ENCODE results near the gene SH3BP2. TPM values are rescaled to one million over a fixed set of nuclear protein-coding genes. Genes with fewer than 3 reads are reported as not detected.
A peak's percentile ranks its signal among the peaks of the same experiment; 100 is the strongest.

SH3BP2 gene
- total and polyA plus RNA-seq, 10 of the 15 experiments (the other 5 are each of a cell fraction or from before 2014, with no cell fraction given) = 1.1 to 61.8 (median 23.9) TPM

DNA sequence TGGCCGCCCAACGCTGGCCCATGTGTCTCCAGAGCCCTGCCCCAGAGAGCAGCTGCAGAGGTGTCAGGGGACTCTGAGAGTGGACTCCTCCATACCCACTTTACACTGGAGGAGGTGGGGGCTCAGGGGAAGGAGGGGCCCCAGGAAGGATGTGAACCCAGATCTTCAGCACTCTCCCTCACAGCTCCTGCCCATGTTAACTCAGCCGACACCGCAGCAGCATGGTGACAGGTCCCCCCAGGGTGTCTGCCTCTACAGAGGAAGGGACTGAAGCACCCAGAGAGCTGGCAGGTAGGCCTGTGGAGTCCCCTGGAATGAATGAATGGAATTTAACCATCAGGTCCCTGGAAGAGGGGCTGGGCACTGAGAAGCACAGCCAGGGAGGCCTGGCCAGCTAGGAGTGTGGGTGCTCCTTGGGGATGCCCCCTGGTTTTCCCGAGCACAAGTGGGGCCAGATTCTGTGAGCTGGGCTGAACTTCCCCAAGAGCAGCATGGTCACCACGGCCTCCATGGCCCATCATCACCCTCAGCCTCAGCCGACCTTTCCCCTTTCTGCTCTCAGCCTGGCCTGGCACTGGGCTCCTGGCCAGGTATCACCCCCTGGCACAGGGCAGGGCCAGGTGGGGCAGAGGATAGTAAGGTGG, 21.9 kb downstream of the SH3BP2 start:
- 77% methylated on average over 7 of the region's 7 CpGs for WGBS (ENCODE audit: insufficient coverage, insufficient replicate concordance, low lambda C conversion rate, missing lambda C conversion rate)
- Histone ChIP-seq H3K36me3 (ENCODE audit: control insufficient read depth in 2 of 2, insufficient read depth in 2 of 2, low read length in 1 of 2) (no peaks in the 10 kb centered on the region), H3K9ac (ENCODE audit: control insufficient read depth, insufficient read depth, low read length) (no peak overlapping the region), H3K79me2 (ENCODE audit: control insufficient read depth, insufficient read depth, low read length) (peaks cover 61% of the 10 kb centered on the region), H4K20me1 (ENCODE audit: control insufficient read depth, insufficient read depth) (peaks cover 4% of the 10 kb centered on the region; the same call in 1 of the 2 replicates), H2AFZ (ENCODE audit: control insufficient read depth, low read depth, low read length) (no peak overlapping the region), H3K9me3 (replicated peaks; ENCODE audit: control insufficient read depth, insufficient read depth, low read length) (no peaks in the 10 kb centered on the region), H3K4me2 (ENCODE audit: control insufficient read depth, insufficient read depth) (peak overlapping the region; percentile 99; the same call in 1 of the 2 replicates), H3K27me3 (replicated peaks in 1 of 2; ENCODE audit: control insufficient read depth in 2 of 2, insufficient read depth in 2 of 2, low read length in 1 of 2) (no peaks in the 10 kb centered on the region), H3K4me3 (0 out of 2 replicates have a peak overlapping the region, but pooled peaks have one; percentile 97), H3K27ac (ENCODE audit: control insufficient read depth, insufficient read depth) (peak overlapping the region; percentile 29; the same call in 1 of the 2 replicates), H3K4me1 (ENCODE audit: control insufficient read depth, insufficient read depth, low read length) (peaks cover 53% of the 10 kb centered on the region)
- FAIRE-seq (no peak), ATAC-seq (no peak), DNase-seq (ENCODE audit: low read depth, low spot score) (no peak)
- ChIA-PET SMC1A (ENCODE audit: uncharacterized antibody, unreplicated experiment) (interaction anchor here (0.6 to 1.2 kb wide), 3 partner anchors 18 to 123 kb away, joined by 3 read pairs; no protein-coding TSS in a partner anchor), POLR2A (interaction anchor here (0.5 to 1.3 kb wide), 3 partner anchors 23 to 373 kb away, joined by 3 to 6 read pairs (median 5); no protein-coding TSS in a partner anchor), RAD21 (ENCODE audit: unreplicated experiment) (interaction anchor here (1.1 kb wide), 1 partner anchor 119 kb away, joined by 3 read pairs; no protein-coding TSS in a partner anchor), CTCF (interaction anchor here (1.1 kb wide), 1 partner anchor 56 kb away, joined by 3 read pairs; no protein-coding TSS in a partner anchor)
- TF ChIP-seq, protein P1, sequence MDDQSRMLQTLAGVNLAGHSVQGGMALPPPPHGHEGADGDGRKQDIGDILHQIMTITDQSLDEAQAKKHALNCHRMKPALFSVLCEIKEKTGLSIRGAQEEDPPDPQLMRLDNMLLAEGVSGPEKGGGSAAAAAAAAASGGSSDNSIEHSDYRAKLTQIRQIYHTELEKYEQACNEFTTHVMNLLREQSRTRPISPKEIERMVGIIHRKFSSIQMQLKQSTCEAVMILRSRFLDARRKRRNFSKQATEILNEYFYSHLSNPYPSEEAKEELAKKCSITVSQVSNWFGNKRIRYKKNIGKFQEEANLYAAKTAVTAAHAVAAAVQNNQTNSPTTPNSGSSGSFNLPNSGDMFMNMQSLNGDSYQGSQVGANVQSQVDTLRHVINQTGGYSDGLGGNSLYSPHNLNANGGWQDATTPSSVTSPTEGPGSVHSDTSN (IDR thresholded peaks at IDR 0.05; ENCODE audit: insufficient replicate concordance, low read depth, low read length) = no peak
- no peak for TF ChIP-seq ZZZ3 (IDR thresholded peaks at IDR 0.05; ENCODE audit: control insufficient read depth, insufficient read length, low read depth)
- TF ChIP-seq TARDBP (IDR thresholded peaks at IDR 0.05; ENCODE audit: borderline replicate concordance) = 0 out of 2 replicates have a peak, but pooled peaks have one; percentile 3
- peak; percentile 25; the same call in 1 of the 2 replicates for TF ChIP-seq POLR2A (IDR thresholded peaks at IDR 0.05; ENCODE audit: low read depth, low read length)
- in situ Hi-C loops (cut with MboI) (no loop called here), intact Hi-C loops (cut with micrococcal nuclease; ENCODE audit: unreplicated experiment) (loop anchor here (5.0 kb wide), 1 partner anchor 52 kb away; no protein-coding TSS in a partner anchor)
- BruUV-seq (replicated peaks) = no TSS peak
